Endothelial cell of umbilical vein (primary cell): ENCODE results near the gene HMG20A. TPM values are rescaled to one million over a fixed set of nuclear protein-coding genes. Genes with fewer than 3 reads are reported as not detected.

Experiments used
- BruUV-seq: library from RNA; stranded (reverse); fragments of 400-500 nt; replicated peaks from 2 replicates; lab custom pipeline; 2021; lab: Mats Ljungman, UMichigan
- CTCF ChIA-PET: fragments of 300-600, 350-600 bp; sonication (Branson Sonifier 250); formaldehyde crosslinking; loops from one replicate; lab custom pipeline; 2021; ENCODE audit warnings: antibody characterized with exemption, inconsistent platforms; lab: Charles Lee
- POLR2A ChIA-PET: fragments of 300-600, 350-600 bp; sonication (Branson Sonifier 250); formaldehyde crosslinking; loops from one replicate; lab custom pipeline; 2021; ENCODE audit warnings: antibody characterized with exemption, inconsistent platforms; lab: Charles Lee
- DNase-seq: peaks from one replicate; pipeline ENCODE4 v3.0.0-alpha.2; 2011; ENCODE audit warnings: low read depth, low spot score
- FAIRE-seq: peaks from 2 replicates; lab custom pipeline; 2011; peaks lifted over from hg19 to GRCh38; lab: Jason Lieb, UNC
- H2AFZ ChIP-seq: 2 replicates; pipeline ENCODE4 v1.6.0; 2012; ENCODE audit warnings: low read depth, low read length, control low read depth, inconsistent platforms
- H3K27ac ChIP-seq: 2 replicates; pipeline ENCODE4 v1.5.1; 2011; ENCODE audit warnings: low read depth, mild to moderate bottlenecking, control low read depth, low read length, moderate library complexity; ENCODE audit not compliant: insufficient read depth
- H3K27me3 ChIP-seq, 2 experiments: 2 replicates each; pipeline versions ENCODE4 v1.6.0 to v1.6.1; 2011; ENCODE audit warnings: low read length in 2 of 2, mixed read lengths in 1 of 2; ENCODE audit not compliant: control insufficient read depth in 2 of 2, insufficient read depth in 2 of 2
- H3K36me3 ChIP-seq, 2 experiments: 2 replicates in 1 of 2; 3 replicates in 1 of 2; pipeline ENCODE4 v1.5.1; 2011; ENCODE audit warnings: low read length in 2 of 2, mild to moderate bottlenecking in 1 of 2, moderate library complexity in 1 of 2; ENCODE audit not compliant: control insufficient read depth in 2 of 2, insufficient read depth in 2 of 2; ENCODE audit errors: extremely low read depth in 1 of 2
- H3K4me1 ChIP-seq: 3 replicates; pipeline ENCODE4 v1.5.1; 2011; ENCODE audit warnings: mild to moderate bottlenecking, low read length; ENCODE audit not compliant: control insufficient read depth, insufficient read depth; ENCODE audit errors: extremely low read depth
- H3K4me2 ChIP-seq: 2 replicates; pipeline ENCODE4 v1.6.1; 2011; ENCODE audit warnings: low read length, control low read depth, mixed read lengths; ENCODE audit not compliant: insufficient read depth
- H3K4me3 ChIP-seq, 3 experiments: fragments of 200-600 bp in 1 of 3; sonication (generic), shearing (Covaris generic) in 1 of 3; replicated peaks in 1 of 3; 2 replicates each; pipeline ENCODE4 v1.5.1; 2011 to 2016; ENCODE audit warnings: control low read depth in 3 of 3, low read length in 3 of 3, mild to moderate bottlenecking in 2 of 3, inconsistent platforms in 1 of 3, low read depth in 1 of 3, moderate library complexity in 1 of 3; ENCODE audit not compliant: insufficient read depth in 1 of 3
- H3K79me2 ChIP-seq: 2 replicates; pipeline ENCODE4 v1.6.0; 2012; ENCODE audit warnings: low read length, inconsistent platforms; ENCODE audit not compliant: control insufficient read depth, insufficient read depth
- H3K9ac ChIP-seq: replicated peaks from 2 replicates; pipeline ENCODE3; 2011; ENCODE audit warnings: low read length, control low read depth; ENCODE audit not compliant: insufficient read depth; ENCODE audit errors: extremely low read depth
- H3K9me1 ChIP-seq: replicated peaks from 3 replicates; pipeline ENCODE4 v1.6.0; 2011; ENCODE audit warnings: mild to moderate bottlenecking, low read length; ENCODE audit not compliant: control insufficient read depth, insufficient read depth; ENCODE audit errors: extremely low read depth
- H3K9me3 ChIP-seq: replicated peaks from 2 replicates; pipeline ENCODE4 v1.5.1; 2012; ENCODE audit warnings: low read length, inconsistent platforms; ENCODE audit not compliant: control insufficient read depth, insufficient read depth
- H4K20me1 ChIP-seq: replicated peaks from 2 replicates; pipeline ENCODE3; 2011; ENCODE audit warnings: mild to moderate bottlenecking, low read length; ENCODE audit not compliant: control insufficient read depth, insufficient read depth; ENCODE audit errors: extremely low read depth
- EZH2 ChIP-seq: IDR thresholded peaks from 2 replicates; pipeline ENCODE4 v1.6.1; 2012; ENCODE audit warnings: borderline replicate concordance, low read depth, mild to moderate bottlenecking, moderate library complexity, low read length, inconsistent platforms; ENCODE audit not compliant: severe bottlenecking
- FOS ChIP-seq: IDR thresholded peaks from 2 replicates; pipeline ENCODE4 v1.6.1; 2011; ENCODE audit warnings: mild to moderate bottlenecking, low read length, moderate library complexity, borderline replicate concordance; ENCODE audit not compliant: insufficient read depth
- GATA2 ChIP-seq: IDR thresholded peaks from 2 replicates; pipeline ENCODE4 v1.7.0; 2011; ENCODE audit warnings: low read depth, mild to moderate bottlenecking, moderate library complexity, mixed read lengths, low read length; ENCODE audit not compliant: insufficient read length, insufficient read depth
- JUN ChIP-seq: IDR thresholded peaks from 2 replicates; pipeline ENCODE4 v1.6.1; 2011; ENCODE audit warnings: borderline replicate concordance, low read depth; ENCODE audit not compliant: insufficient read length, insufficient read depth
- MYC ChIP-seq: IDR thresholded peaks from one replicate; pipeline ENCODE4 v1.6.1; 2011; ENCODE audit warnings: mild to moderate bottlenecking, low read depth, low read length
- POLR2A ChIP-seq: IDR thresholded peaks from 2 replicates; pipeline ENCODE4 v1.6.1; 2012; ENCODE audit warnings: low read depth, mild to moderate bottlenecking, control low read depth, low read length
- POLR2AphosphoS5 ChIP-seq: IDR thresholded peaks from 2 replicates; pipeline ENCODE4 v1.6.1; 2012; ENCODE audit warnings: low read depth, mild to moderate bottlenecking, control low read depth, low read length, moderate library complexity; ENCODE audit not compliant: insufficient read depth
- dilution Hi-C: fragments of 300-500 bp; cut with MboI; formaldehyde crosslinking; loops from one replicate; pipeline ENCODE4 v1.15.0; 2019; ENCODE audit warnings: low sequenced_read_pairs; ENCODE audit not compliant: extremely low pct_ligation_motif_present
- intact Hi-C: fragments of 100-400 bp; cut with micrococcal nuclease; formaldehyde crosslinking; loops from one replicate; pipeline ENCODE4 v1.10.0; 2022
- polyA plus RNA-seq, 4 experiments: library from polyadenylated mRNA; depleted of rRNA in 3 of 4; stranded (reverse) in 3 of 4; unstranded in 1 of 4; fragments of >200 nt; gene quantifications; 2 replicates each; pipeline versions ENCODE4 v1.2.1 to v1.2.3, GENCODE V29; 2011 to 2012; ENCODE audit warnings: missing spikeins in 1 of 4
- total RNA-seq: library from RNA; stranded (reverse); gene quantifications from 2 replicates; pipeline ENCODE4 v1.2.3, GENCODE V29; 2021
- TF ChIP-seq, protein P1 (sequence below): IDR thresholded peaks from 2 replicates; pipeline ENCODE4 v1.6.1; 2011; ENCODE audit not compliant: insufficient read depth, insufficient read length
- TF ChIP-seq, protein P2 (sequence below), 2 donors: IDR thresholded peaks; 1 replicate in 1 of 2; 2 replicates in 1 of 2; pipeline ENCODE4 v1.5.1; 2011; ENCODE audit warnings: low read length in 2 of 2, mild to moderate bottlenecking in 2 of 2, moderate library complexity in 2 of 2, control low read depth in 1 of 2, inconsistent platforms in 1 of 2, low read depth in 1 of 2; ENCODE audit not compliant: insufficient read depth in 1 of 2; ENCODE audit errors: extremely low read depth in 1 of 2

Gene HMG20A
- total and polyA plus RNA-seq, 2 donors (not counting 3 experiments of a cell fraction or from before 2014, with no cell fraction given): 35.8 to 44.0 TPM

DNA sequence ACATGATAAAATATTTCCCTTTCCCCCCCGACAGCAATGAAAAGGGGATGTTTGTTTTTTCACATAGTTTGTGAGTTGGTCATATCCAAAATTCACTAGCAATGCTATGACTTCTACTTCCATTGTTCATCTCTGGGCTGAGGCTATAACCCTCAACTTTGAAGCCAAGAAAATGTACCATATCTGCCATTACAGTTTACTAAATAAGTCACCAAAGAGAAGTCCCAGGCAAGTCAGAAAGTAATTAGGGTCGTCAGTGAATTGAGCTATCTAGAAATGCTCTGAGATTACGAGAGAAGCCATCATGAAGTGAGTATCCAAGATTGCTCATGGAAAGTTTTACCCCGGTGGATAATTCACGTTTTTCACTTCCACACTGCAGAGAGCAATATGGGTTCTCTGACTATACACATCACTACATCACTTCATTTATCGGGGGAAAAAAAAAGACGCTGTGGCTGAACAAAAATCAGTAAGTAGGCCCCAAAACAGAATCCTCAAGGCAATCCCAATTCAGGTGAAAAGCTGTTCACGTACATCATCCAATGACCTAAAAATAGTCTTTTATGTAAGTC is 2.2 kb upstream of the HMG20A start:
- dilution Hi-C loops: no loop called here
- peaks cover 79% of the 10 kb centered on the region for H3K79me2 ChIP-seq
- POLR2A ChIA-PET: interaction anchor here (0.6 to 1.2 kb wide), 2 partner anchors 79 to 328 kb away, joined by 3 to 4 read pairs; no protein-coding TSS in a partner anchor

More for the DNA sequence above, 2.2 kb upstream of the HMG20A start:
- H3K9ac ChIP-seq: peak overlapping the region; percentile 99
- peak overlapping the region; percentile 79 to 99 (median 95) for H3K4me3 ChIP-seq
- BruUV-seq: TSS peak; percentile 54
- H3K27ac ChIP-seq: peak overlapping the region; percentile 93
- CTCF ChIA-PET: interaction anchor here (1.1 to 4.7 kb wide), 9 partner anchors 40 to 299 kb away, joined by 3 to 39 read pairs (median 9); no protein-coding TSS in a partner anchor
- peaks cover 43% of the 10 kb centered on the region for H3K4me1 ChIP-seq
- intact Hi-C loops: loop anchor here (1.0 to 5.0 kb wide), 2 partner anchors 51 to 299 kb away; no protein-coding TSS in a partner anchor
- peak overlapping the region; percentile 98 for H3K4me2 ChIP-seq
- H2AFZ ChIP-seq: no peak overlapping the region
- DNase-seq (peak; percentile 63), FAIRE-seq (peak; percentile 70)
- no peaks in the 10 kb centered on the region for H3K9me1 ChIP-seq
- H3K36me3 ChIP-seq: no peaks in the 10 kb centered on the region
- H3K9me3 ChIP-seq: no peaks in the 10 kb centered on the region
- TF ChIP-seq POLR2A: no peak
- TF ChIP-seq JUN: peak; percentile 38
- TF ChIP-seq, protein P1, sequence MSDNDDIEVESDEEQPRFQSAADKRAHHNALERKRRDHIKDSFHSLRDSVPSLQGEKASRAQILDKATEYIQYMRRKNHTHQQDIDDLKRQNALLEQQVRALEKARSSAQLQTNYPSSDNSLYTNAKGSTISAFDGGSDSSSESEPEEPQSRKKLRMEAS: no peak
- TF ChIP-seq GATA2: peak; percentile 37
- TF ChIP-seq MYC: no peak
- TF ChIP-seq, protein P2, sequence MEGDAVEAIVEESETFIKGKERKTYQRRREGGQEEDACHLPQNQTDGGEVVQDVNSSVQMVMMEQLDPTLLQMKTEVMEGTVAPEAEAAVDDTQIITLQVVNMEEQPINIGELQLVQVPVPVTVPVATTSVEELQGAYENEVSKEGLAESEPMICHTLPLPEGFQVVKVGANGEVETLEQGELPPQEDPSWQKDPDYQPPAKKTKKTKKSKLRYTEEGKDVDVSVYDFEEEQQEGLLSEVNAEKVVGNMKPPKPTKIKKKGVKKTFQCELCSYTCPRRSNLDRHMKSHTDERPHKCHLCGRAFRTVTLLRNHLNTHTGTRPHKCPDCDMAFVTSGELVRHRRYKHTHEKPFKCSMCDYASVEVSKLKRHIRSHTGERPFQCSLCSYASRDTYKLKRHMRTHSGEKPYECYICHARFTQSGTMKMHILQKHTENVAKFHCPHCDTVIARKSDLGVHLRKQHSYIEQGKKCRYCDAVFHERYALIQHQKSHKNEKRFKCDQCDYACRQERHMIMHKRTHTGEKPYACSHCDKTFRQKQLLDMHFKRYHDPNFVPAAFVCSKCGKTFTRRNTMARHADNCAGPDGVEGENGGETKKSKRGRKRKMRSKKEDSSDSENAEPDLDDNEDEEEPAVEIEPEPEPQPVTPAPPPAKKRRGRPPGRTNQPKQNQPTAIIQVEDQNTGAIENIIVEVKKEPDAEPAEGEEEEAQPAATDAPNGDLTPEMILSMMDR (IDR thresholded peaks at IDR 0.05; ENCODE audit: extremely low read depth in 1 of 2, insufficient read depth in 1 of 2, low read depth in 1 of 2, low read length in 2 of 2): no peak
- TF ChIP-seq FOS: peak; percentile 23
- no peak for TF ChIP-seq EZH2
- TF ChIP-seq POLR2AphosphoS5: no peak
- no peaks in the 10 kb centered on the region for H3K27me3 ChIP-seq
- H4K20me1 ChIP-seq: peaks cover 14% of the 10 kb centered on the region
